Erythroblast (primary cell): Measurements from ENCODE around the gene SERPINB1.

Experiments
- GATA1 ChIP-seq: IDR thresholded peaks from 2 replicates; pipeline ENCODE4 v1.6.1; 2011; ENCODE audit warnings: low read depth, mild to moderate bottlenecking, control low read depth, low read length, moderate library complexity
- POLR2A ChIP-seq: IDR thresholded peaks from 2 replicates; pipeline ENCODE4 v1.6.1; 2011; ENCODE audit warnings: mild to moderate bottlenecking, low read length

GRCh38 chr6:2795956-2796355, 45.7 kb downstream of the SERPINB1 start:
- TF ChIP-seq POLR2A (no peak), GATA1 (no peak)
